Body of pancreas (tissue), 4 donors: ENCODE measurements around the gene SPIRE1. TPM values are rescaled to one million over a fixed set of nuclear protein-coding genes. Genes with fewer than 3 reads are reported as not detected.

Source experiments
- ATAC-seq: fragments of 150-250 bp; one replicate; pipeline ENCODE4 v1.9.1; 2016
- DNase-seq, 4 donors: peaks; one replicate each; pipeline ENCODE4 v3.0.0-alpha.2; 2019
- H3K27ac ChIP-seq, 4 donors: fragments of 200-600 bp; sonication (generic); 1 replicate in 3 of 4; 2 replicates in 1 of 4; pipeline versions ENCODE4 v1.5.1 to v1.6.1; 2016 to 2019; ENCODE audit warnings: mild to moderate bottlenecking in 1 of 4, mixed read lengths in 1 of 4, moderate library complexity in 1 of 4
- H3K27me3 ChIP-seq, 2 donors: fragments of 200-600 bp; sonication (generic); one replicate each; pipeline ENCODE4 v1.6.0; 2016; ENCODE audit warnings: mild to moderate bottlenecking in 1 of 2
- H3K36me3 ChIP-seq, 2 donors: fragments of 200-600 bp; sonication (generic); replicated peaks in 1 of 2; 2 replicates each; pipeline ENCODE4 v1.5.1; 2016; ENCODE audit warnings: low read depth in 2 of 2; ENCODE audit not compliant: insufficient read depth in 1 of 2
- H3K4me1 ChIP-seq: fragments of 200-600 bp; sonication (generic); one replicate; pipeline ENCODE4 v1.6.0; 2016
- H3K4me3 ChIP-seq, 2 donors: fragments of 200-600 bp; sonication (generic); 1 replicate in 1 of 2; 2 replicates in 1 of 2; pipeline ENCODE4 v1.5.1; 2016 to 2019
- H3K9me3 ChIP-seq, 3 donors: fragments of 200-600 bp; sonication (generic); 1 replicate in 2 of 3; 2 replicates in 1 of 3; pipeline ENCODE4 v1.5.1; 2016
- POLR2A ChIP-seq, 3 donors: fragments of 450-650 bp; IDR thresholded peaks; one replicate each; pipeline ENCODE4 v1.6.1; 2016; ENCODE audit warnings: antibody characterized with exemption in 3 of 3, mild to moderate bottlenecking in 2 of 3
- WGBS, 2 donors: methylation state at CpG; one replicate each; pipeline ENCODE4 v1.1.5; 2017; 5-methylcytosine and 5-hydroxymethylcytosine counted together
- intact Hi-C: fragments of 100-400 bp; cut with DNase I; formaldehyde crosslinking; loops from one replicate; pipeline ENCODE4 v1.15.1; 2023
- total RNA-seq, 2 donors: library from RNA; depleted of rRNA; stranded (reverse); fragments of >200 nt; gene quantifications; one replicate each; pipeline ENCODE4 v1.1.0, GENCODE V29; 2016
- TF ChIP-seq, protein P1 (sequence below), 7 experiments: fragments of 450-650 bp in 4 of 7; fragments of 200-600 bp in 3 of 7; sonication (generic) in 3 of 7; IDR thresholded peaks; one replicate each; pipeline ENCODE4 v1.5.1; 2016 to 2019; ENCODE audit warnings: antibody characterized with exemption in 7 of 7

The SPIRE1 gene
- total RNA-seq, 2 donors from 2014 or later, result 8.2 to 15.0 TPM

DNA sequence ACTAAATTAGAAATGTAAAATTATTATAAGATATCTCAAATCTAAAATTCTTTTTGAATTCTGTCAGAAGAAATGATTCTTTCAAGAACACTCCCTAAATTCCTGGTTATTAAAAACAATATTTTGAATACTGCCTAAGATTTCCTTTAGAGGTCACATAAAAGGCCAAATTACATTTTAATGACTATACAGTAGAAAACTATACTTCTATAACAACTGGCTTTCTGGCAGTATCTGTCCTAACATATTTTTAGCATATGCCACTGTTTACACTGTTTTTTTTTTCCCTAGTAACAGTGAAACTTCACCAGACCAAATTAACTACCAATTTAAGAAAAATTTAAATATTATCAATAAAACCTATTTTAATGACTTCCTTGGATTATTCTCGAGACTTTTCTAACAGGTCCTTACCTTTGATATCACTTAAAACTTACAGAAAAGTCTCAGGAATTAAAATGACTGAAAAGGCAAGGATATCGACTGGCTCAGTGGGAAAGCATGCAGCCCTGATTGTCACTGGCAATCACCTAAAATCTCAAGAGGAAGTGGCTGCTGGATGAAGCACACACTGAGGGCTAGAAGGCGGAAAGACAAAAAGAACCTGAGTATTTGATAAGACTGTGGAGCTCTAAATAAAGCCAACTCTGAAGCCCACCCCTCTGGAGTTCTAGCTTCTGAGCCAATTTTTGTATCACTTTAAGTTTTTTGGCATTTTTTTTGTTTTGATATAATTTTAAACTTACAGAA is 59.6 kb downstream of the SPIRE1 start:
- Histone ChIP-seq H3K27ac (peak overlapping the region in 1 of 4 donors; percentile 21), H3K36me3 (no peaks in the 10 kb centered on the region), H3K4me3 (no peak overlapping the region), H3K4me1 (peaks cover 5% of the 10 kb centered on the region), H3K9me3 (no peaks in the 10 kb centered on the region), H3K27me3 (no peaks in the 10 kb centered on the region)
- intact Hi-C loops, result no loop called here
- no peak for TF ChIP-seq POLR2A (IDR thresholded peaks at IDR 0.05)
- TF ChIP-seq, protein P1, sequence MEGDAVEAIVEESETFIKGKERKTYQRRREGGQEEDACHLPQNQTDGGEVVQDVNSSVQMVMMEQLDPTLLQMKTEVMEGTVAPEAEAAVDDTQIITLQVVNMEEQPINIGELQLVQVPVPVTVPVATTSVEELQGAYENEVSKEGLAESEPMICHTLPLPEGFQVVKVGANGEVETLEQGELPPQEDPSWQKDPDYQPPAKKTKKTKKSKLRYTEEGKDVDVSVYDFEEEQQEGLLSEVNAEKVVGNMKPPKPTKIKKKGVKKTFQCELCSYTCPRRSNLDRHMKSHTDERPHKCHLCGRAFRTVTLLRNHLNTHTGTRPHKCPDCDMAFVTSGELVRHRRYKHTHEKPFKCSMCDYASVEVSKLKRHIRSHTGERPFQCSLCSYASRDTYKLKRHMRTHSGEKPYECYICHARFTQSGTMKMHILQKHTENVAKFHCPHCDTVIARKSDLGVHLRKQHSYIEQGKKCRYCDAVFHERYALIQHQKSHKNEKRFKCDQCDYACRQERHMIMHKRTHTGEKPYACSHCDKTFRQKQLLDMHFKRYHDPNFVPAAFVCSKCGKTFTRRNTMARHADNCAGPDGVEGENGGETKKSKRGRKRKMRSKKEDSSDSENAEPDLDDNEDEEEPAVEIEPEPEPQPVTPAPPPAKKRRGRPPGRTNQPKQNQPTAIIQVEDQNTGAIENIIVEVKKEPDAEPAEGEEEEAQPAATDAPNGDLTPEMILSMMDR (IDR thresholded peaks at IDR 0.05), result no peak
- WGBS, 2 donors, result 33 to 36% methylated on average over 3 of the region's 3 CpGs
- DNase-seq (peak in 2 of 4 donors; percentile 12 to 14), ATAC-seq (no peak)

GRCh38 chr18:12597760-12598159 is 60.1 kb downstream of the SPIRE1 start:
- H3K36me3 ChIP-seq, result no peaks in the 10 kb centered on the region
- peak overlapping the region in 2 of 4 donors; percentile 18 to 42 for H3K27ac ChIP-seq
- intact Hi-C loops, result no loop called here
- H3K27me3 ChIP-seq, result no peaks in the 10 kb centered on the region
- TF ChIP-seq, protein P1 (IDR thresholded peaks at IDR 0.05), result no peak
- no peak for TF ChIP-seq POLR2A (IDR thresholded peaks at IDR 0.05)
- 48 to 50% methylated on average over 5 of the region's 5 CpGs for WGBS, 2 donors
- DNase-seq (peak; percentile 22 to 68 (median 41)), ATAC-seq (peak; percentile 62)
- peaks cover 5% of the 10 kb centered on the region for H3K4me1 ChIP-seq
- H3K9me3 ChIP-seq, result no peaks in the 10 kb centered on the region
- no peak overlapping the region for H3K4me3 ChIP-seq

DNA sequence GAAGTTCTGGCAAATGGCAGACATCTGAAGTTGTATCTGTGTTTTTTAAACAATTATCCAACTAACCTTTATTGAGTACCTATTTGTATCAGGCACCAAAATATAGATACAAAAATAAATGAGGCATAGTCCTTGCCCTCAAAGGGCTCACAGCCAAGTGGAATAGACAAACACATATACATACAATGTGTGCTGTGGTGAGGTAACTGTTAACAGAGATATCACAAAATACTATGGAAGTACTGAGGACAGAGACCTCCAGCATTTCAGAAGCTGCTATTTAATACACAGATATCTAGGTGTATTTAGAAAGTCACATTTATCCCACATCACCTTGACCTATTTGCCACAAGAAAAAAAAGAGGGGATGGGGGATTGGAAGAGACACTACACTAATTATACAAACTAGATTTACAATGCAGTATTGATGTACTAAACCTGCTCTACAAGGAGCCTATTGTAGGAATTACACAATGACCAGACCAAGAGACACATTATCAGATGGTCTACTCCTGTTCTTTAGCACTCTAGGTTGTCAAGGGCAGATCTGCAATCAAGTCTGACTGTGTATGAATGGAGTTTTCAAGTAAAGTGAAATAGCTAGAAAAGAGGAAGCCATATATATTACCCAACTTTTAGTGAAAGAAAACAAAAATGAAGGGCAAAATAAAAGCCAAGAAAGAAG is 62.2 kb downstream of the SPIRE1 start:
- ATAC-seq (no peak), DNase-seq (no peak)
- TF ChIP-seq, protein P1 (IDR thresholded peaks at IDR 0.05), result no peak
- TF ChIP-seq POLR2A (IDR thresholded peaks at IDR 0.05), result no peak
- peaks cover 5% of the 10 kb centered on the region for H3K4me1 ChIP-seq
- intact Hi-C loops, result no loop called here
- H3K36me3 ChIP-seq, result no peaks in the 10 kb centered on the region
- H3K27ac ChIP-seq, result no peak overlapping the region
- no peaks in the 10 kb centered on the region for H3K27me3 ChIP-seq
- H3K9me3 ChIP-seq, result no peaks in the 10 kb centered on the region
- H3K4me3 ChIP-seq, result no peak overlapping the region

- Histone ChIP-seq H3K36me3 (no peaks in the 10 kb centered on the region), H3K27me3 (no peaks in the 10 kb centered on the region), H3K9me3 (no peaks in the 10 kb centered on the region), H3K4me3 (no peak overlapping the region), H3K27ac (no peak overlapping the region), H3K4me1 (peaks cover 17% of the 10 kb centered on the region)
- DNase-seq, result no peak
- intact Hi-C loops, result no loop called here
- WGBS, 2 donors, result 81 to 88% methylated on average over 8 of the region's 8 CpGs
- TF ChIP-seq POLR2A (IDR thresholded peaks at IDR 0.05), result no peak
- TF ChIP-seq, protein P1 (IDR thresholded peaks at IDR 0.05), result no peak
- ATAC-seq, result no peak
These were observed 64.0 kb downstream of the SPIRE1 start for GRCh38 chr18:12593866-12594265.
